Measurements from ENCODE around the gene ZBTB42.

Gene ZBTB42

DNA sequence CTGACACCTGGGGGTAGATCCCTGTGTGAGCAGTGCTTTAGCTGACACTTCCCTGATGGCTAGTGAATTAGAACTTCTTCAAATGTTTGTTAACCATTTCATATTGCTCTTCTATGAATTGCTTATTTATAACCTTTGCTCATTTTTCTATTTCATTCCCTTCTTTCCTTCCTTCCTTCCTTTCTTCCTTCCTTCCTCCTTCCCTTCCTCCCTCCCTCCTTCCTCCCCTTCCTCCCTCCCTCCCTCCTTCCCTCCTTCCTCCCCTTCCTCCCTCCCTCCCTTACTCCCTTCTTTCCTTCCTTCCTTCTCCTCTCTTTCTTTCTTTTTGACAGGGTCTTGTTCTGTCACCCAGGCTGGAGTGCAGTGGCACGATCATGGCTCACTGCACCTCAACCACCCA is 40.8 kb downstream of the ZBTB42 start:
- TF ChIP-seq, protein P1, sequence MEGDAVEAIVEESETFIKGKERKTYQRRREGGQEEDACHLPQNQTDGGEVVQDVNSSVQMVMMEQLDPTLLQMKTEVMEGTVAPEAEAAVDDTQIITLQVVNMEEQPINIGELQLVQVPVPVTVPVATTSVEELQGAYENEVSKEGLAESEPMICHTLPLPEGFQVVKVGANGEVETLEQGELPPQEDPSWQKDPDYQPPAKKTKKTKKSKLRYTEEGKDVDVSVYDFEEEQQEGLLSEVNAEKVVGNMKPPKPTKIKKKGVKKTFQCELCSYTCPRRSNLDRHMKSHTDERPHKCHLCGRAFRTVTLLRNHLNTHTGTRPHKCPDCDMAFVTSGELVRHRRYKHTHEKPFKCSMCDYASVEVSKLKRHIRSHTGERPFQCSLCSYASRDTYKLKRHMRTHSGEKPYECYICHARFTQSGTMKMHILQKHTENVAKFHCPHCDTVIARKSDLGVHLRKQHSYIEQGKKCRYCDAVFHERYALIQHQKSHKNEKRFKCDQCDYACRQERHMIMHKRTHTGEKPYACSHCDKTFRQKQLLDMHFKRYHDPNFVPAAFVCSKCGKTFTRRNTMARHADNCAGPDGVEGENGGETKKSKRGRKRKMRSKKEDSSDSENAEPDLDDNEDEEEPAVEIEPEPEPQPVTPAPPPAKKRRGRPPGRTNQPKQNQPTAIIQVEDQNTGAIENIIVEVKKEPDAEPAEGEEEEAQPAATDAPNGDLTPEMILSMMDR (IDR thresholded peaks at IDR 0.05; ENCODE audit: low read length, missing control alignments), result no peak
- DNase-seq (ENCODE audit: low read depth), result no peak
- H3K4me3 ChIP-seq (replicated peaks; ENCODE audit: low read depth, low read length), result no peak overlapping the region

DNA sequence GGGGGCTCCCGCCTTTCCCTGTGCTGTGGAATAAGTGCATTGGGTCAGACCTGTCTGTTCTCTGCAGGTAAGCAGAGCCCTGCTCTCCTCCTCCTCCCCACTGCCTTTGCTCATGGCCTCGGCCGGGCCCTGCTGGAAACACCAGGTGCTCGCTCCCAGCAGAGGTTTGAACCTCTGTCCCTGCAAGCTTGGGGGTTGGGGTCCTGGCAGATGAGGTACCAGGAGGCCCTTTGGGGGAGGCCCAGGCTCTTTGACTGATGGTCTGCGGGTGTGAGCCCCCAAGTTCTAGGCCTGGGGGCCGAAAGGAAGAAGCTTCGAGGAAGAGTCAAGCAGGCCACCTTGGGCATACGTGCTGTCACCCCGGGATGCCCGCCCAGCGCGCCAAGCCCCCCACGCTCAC is 42.1 kb downstream of the ZBTB42 start:
- no peak overlapping the region for H3K4me3 ChIP-seq (replicated peaks; ENCODE audit: low read depth, low read length)

DNA sequence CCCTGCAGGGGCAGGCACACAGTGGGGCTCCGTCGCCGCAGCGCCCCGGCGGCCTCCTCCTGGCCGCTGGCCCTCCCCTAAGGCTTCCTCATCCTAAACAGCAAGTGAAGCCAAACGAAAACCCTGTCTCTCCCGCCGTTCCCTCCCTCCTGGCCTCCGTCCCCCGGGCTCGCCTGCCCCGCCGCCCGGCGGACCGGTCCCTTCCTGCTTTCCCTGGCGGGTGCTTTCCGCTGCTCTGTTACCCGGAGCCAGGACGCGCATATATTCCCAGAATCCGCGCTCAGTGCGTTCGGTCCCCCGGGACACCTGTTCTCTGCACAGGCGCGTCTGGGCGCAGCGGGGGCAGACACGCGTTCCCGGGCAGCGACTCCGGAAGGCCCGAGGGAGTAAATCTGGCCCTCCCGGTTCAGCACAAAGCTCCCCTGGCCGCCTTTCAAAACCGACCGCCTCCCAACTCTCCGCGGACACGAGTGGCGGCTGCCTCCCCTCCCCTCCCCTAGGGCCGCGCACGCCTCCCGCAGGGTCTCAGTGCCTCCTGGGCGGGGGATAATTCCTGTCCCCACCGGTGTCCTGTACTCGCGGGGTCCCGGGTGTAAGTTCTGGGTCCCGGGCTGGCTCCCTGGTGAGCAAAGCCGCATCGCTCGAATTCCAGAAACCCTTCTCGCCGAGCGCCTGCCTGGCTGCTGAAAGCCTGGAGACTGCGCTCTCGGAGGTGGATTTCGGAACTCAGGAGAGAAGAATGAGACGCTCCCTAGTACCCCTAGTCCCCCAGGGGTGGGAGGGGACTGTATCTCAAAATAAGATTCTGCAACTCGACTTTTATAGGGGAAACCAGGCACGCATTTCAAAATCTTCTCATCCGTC is 42.8 kb downstream of the ZBTB42 start:
- DNase-seq (ENCODE audit: low read depth), result no peak
- TF ChIP-seq, protein P1 (IDR thresholded peaks at IDR 0.05; ENCODE audit: low read length, missing control alignments), result no peak
- no peak overlapping the region for H3K4me3 ChIP-seq (replicated peaks; ENCODE audit: low read depth, low read length)

More for the DNA sequence above, 42.1 kb downstream of the ZBTB42 start:
- TF ChIP-seq, protein P1 (IDR thresholded peaks at IDR 0.05; ENCODE audit: low read length, missing control alignments), result no peak
- no peak for DNase-seq (ENCODE audit: low read depth)

DNA sequence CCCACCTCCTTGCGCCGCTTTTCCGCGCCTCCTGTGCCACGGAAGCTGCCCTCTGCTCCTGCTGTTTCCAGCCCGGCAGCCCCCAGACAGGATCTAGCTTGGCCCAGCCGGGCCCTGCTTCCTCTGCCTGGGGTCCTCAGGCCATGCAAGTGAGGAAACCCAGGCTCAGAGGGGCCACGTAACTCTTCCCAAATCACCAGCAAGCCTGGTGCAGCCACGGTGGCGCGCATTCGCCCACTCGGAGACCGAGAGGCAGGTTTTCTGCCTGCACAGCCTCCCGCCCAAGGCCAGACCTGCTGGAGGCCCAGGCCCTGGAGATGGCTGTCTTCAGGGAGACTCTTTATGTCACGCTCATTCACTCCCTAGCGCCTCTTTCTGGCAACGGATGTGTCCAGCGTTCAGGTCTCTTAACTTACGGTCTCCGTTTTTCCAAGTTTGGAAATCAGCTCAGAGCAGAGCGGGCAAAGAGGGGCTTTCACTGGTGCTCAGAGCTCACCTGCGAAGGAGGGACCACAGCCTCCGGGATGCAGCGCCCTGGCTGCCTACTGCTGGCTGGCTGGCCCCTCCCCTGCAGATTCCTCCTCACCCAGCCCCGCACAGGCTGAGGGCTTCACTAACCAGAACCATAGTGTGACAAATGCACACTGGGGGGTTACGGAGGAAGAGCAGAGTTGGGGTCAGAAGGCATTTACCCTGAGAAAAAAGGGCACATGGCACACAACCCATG is 43.6 kb downstream of the ZBTB42 start:
- no peak for DNase-seq (ENCODE audit: low read depth)
- TF ChIP-seq, protein P1 (IDR thresholded peaks at IDR 0.05; ENCODE audit: low read length, missing control alignments), result no peak

DNA sequence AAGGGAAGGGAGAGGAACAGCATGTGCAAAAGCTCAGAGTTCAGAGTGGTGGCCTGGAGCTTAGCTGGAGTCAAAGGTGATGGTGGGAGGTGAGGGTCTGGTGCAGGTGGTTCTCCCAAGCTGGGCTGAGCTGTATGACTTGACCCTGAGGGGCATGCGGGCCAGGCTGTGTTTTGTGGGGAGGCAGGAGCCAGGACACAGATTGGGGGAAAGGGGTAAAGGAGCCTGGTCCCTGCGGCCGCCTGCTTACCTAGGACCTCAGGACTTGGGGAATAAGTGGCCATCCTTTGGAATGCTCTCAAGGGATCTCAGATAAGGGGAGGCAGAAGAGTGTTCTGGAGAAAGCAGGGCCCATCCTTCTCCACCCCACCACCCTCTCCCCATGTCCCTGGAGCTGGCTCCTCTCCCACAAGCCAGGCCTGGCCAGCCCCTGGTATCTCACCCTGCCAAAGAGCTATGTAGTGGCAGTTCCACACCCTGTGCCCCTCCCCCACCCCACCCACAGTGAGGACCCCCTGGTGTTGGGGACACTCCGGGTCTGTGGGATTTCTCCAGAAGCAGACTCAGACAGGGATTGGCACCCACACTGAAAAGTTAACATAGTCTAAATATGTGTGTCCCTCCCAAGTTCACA is 44.2 kb downstream of the ZBTB42 start:
- DNase-seq (ENCODE audit: low read depth), result no peak
- no peak overlapping the region for H3K4me3 ChIP-seq (replicated peaks; ENCODE audit: low read depth, low read length)
- TF ChIP-seq, protein P1 (IDR thresholded peaks at IDR 0.05; ENCODE audit: low read length, missing control alignments), result no peak

More for the DNA sequence above, 43.6 kb downstream of the ZBTB42 start:
- H3K4me3 ChIP-seq (replicated peaks; ENCODE audit: low read depth, low read length), result no peak overlapping the region

DNA sequence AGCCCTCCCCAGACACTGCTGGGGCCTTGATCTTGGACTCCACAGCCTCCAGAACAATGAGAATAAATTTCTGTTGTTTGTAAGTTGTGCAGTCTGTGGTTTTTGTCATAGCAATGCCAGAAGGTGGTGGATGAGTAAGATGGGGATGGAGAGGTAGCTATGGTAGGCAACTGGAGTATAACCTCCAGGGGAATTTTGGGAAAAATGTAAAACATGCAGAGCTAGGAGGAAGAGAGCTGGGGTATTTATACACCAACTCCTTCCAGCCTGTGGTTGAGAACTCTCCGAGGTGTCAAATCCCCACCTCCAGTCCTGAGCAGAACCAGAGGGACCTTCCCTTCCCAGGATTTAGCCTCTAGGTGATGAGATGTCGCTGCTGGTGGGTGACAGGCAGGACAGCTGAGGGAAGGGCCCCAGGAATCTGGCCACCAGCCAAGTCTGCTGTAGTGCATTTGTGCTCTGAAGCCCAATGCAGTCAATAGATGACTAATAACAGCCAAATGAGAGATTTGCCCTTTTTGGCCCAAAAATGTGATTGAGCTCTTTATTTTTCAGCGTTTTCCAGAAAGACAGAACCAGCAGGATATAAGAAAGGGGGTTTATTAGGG is 45.0 kb downstream of the ZBTB42 start:
- DNase-seq (ENCODE audit: low read depth), result no peak
- no peak overlapping the region for H3K4me3 ChIP-seq (replicated peaks; ENCODE audit: low read depth, low read length)
- TF ChIP-seq, protein P1 (IDR thresholded peaks at IDR 0.05; ENCODE audit: low read length, missing control alignments), result no peak
